AG04449 (cell line): ENCODE measurements around the gene ST3GAL2.

ENCODE experiments used
- CTCF ChIA-PET: fragments of 350-600 bp; formaldehyde crosslinking; extraction: SDS; loops from one replicate; lab custom pipeline; 2021; ENCODE audit warnings: antibody characterized with exemption; lab: Yijun Ruan, JAX
- POLR2A ChIA-PET: fragments of 400-600, 350-600 bp; formaldehyde crosslinking; extraction: SDS; loops from one replicate; lab custom pipeline; 2020; ENCODE audit warnings: antibody characterized with exemption, inconsistent platforms; lab: Yijun Ruan, JAX
- DNase-seq: peaks from one replicate; pipeline ENCODE4 v3.0.0-alpha.2; 2010; ENCODE audit warnings: low read depth, low spot score
- H3K4me3 ChIP-seq: 2 replicates; pipeline ENCODE4 v1.5.1; 2011; ENCODE audit warnings: low read depth, mild to moderate bottlenecking, control low read depth, low read length
- TF ChIP-seq, protein P1 (sequence below): IDR thresholded peaks from one replicate; pipeline ENCODE4 v1.5.1; 2011; ENCODE audit warnings: mild to moderate bottlenecking, moderate library complexity, low read length, control low read depth, inconsistent platforms; ENCODE audit not compliant: insufficient read depth; ENCODE audit errors: missing control alignments

Gene ST3GAL2

DNA sequence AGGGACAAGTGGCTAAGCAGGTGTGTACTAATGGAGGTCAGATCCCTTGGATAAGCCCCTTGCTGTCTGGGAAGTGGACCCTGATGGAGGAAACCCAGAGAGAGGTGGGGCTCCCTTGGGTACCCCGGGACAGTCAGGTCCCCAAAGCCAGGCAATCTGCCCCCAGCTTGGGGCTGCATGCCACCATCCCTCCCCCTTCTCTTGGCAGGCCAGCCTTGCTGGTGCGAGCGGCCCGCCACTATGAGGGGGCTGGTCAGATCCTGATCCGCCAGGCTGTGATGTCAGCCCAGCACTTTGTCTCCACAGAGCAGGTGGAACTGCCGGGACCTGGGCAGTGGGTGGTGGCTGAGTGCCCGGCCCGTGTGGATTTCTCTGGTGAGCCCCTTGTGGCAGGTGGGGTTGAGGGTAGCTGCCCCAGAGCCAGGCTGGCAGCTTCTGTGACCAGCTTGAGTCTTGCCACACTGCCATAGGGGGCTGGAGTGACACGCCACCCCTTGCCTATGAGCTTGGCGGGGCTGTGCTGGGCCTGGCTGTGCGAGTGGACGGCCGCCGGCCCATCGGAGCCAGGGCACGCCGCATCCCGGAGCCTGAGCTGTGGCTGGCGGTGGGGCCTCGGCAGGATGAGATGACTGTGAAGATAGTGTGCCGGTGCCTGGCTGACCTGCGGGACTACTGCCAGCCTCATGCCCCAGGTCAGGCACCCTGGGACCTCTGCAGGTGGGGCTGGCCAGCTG lies 35.6 kb upstream of the ST3GAL2 start:
- ChIA-PET POLR2A (no interaction called here), CTCF (interaction anchor here (1.6 kb wide), 1 partner anchor 80 kb away, joined by 5 read pairs; no protein-coding TSS in a partner anchor)
- H3K4me3 ChIP-seq, result no peak overlapping the region
- DNase-seq, result no peak
- TF ChIP-seq, protein P1, sequence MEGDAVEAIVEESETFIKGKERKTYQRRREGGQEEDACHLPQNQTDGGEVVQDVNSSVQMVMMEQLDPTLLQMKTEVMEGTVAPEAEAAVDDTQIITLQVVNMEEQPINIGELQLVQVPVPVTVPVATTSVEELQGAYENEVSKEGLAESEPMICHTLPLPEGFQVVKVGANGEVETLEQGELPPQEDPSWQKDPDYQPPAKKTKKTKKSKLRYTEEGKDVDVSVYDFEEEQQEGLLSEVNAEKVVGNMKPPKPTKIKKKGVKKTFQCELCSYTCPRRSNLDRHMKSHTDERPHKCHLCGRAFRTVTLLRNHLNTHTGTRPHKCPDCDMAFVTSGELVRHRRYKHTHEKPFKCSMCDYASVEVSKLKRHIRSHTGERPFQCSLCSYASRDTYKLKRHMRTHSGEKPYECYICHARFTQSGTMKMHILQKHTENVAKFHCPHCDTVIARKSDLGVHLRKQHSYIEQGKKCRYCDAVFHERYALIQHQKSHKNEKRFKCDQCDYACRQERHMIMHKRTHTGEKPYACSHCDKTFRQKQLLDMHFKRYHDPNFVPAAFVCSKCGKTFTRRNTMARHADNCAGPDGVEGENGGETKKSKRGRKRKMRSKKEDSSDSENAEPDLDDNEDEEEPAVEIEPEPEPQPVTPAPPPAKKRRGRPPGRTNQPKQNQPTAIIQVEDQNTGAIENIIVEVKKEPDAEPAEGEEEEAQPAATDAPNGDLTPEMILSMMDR, result no peak

DNA sequence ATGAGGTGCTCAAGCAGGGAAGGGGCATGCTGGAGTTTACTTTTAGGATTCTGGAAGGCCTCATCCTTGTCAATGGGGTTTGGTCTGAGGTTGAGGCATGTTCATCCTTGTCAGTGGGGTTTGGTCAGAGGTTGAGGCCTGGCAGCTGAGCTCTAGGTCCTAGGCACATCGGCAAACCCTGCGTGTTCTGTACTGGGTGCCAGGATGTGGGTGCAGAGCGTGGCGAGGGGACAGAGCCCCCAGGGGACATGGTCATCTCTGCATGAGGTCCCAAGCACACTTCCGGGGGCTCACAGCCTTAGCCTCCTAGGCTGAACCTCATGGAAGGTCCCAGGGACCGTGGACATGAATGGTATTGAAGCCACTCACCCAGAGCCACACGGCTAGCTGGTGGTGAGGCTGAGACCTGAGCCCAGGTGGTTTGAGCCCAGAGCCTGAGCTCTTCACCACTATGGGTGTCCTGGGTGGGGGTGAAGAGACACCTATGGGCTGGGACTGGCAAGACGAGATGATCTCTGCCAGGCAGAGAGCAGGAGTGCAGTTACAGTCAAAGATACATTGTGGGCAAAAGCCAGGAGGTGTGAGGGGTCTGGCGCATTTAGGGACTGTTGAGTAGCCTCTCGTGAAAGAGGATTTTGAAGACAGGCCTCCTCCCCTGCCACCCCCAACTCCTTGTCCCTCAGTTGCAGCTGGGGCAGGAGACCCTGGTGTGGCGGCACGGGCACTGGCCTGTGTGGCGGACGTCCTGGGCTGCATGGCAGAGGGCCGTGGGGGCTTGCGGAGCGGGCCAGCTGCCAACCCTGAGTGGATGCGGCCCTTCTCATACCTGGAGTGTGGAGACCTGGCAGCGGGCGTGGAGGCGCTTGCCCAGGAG lies 34.8 kb upstream of the ST3GAL2 start:
- CTCF ChIA-PET, result interaction anchor here (0.8 to 1.6 kb wide), 2 partner anchors 79 to 93 kb away, joined by 3 to 5 read pairs; no protein-coding TSS in a partner anchor
- TF ChIP-seq, protein P1, result no peak
- DNase-seq, result no peak
- no peak overlapping the region for H3K4me3 ChIP-seq
- POLR2A ChIA-PET, result no interaction called here

DNA sequence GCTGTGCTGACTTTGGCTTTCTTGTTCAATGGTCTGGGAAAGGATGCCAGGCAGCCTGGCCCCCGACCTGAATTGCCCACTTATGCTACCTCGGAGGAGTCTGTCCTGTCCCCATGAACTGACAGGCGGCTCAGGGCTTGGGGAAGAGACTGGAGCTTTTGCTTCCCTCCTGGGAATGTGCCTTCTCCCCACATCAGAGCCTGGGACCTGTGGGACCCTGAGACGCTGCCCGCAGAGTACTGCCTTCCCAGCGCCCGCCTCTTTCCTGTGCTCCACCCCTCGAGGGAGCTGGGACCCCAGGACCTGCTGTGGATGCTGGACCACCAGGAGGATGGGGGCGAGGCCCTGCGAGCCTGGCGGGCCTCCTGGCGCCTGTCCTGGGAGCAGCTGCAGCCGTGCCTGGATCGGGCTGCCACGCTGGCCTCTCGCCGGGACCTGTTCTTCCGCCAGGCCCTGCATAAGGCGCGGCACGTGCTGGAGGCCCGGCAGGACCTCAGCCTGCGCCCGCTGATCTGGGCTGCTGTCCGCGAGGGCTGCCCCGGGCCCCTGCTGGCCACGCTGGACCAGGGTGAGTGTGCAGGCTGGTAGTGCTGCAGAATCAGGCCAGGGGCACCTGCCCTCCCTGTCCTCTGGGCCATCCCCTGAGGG lies 34.0 kb upstream of the ST3GAL2 start:
- ChIA-PET CTCF (interaction anchor here (0.8 to 1.6 kb wide), 3 partner anchors 11 to 93 kb away, joined by 3 to 5 read pairs (median 4); no protein-coding TSS in a partner anchor), POLR2A (no interaction called here)
- DNase-seq, result no peak

DNA sequence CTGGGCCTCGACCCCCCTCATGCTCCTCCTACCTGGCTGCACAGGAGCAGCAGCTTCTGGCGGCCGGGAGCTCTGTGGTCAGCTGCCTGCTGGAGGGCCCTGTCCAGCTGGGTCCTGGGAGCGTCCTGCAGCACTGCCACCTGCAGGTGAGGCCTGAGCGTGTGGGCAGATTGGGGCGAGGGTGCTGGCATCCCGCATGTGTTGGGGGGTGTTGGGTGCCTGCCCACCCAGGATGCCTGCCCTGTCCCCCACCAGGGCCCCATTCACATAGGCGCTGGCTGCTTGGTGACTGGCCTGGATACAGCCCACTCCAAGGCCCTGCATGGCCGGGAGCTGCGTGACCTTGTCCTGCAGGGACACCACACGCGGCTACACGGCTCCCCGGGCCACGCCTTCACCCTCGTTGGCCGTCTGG lies 32.0 kb upstream of the ST3GAL2 start:
- POLR2A ChIA-PET, result interaction anchor here (1.2 kb wide), 1 partner anchor 98 kb away, joined by 4 read pairs; no protein-coding TSS in a partner anchor
- no peak overlapping the region for H3K4me3 ChIP-seq
- DNase-seq, result no peak
- TF ChIP-seq, protein P1, result peak; percentile 65
- CTCF ChIA-PET, result interaction anchor here (0.6 to 2.2 kb wide), 10 partner anchors 8 to 109 kb away, joined by 3 to 8 read pairs (median 4); partner anchors contain the start of gene FCSK

More for the DNA sequence above, 34.0 kb upstream of the ST3GAL2 start:
- TF ChIP-seq, protein P1, result no peak
- H3K4me3 ChIP-seq, result no peak overlapping the region

DNA sequence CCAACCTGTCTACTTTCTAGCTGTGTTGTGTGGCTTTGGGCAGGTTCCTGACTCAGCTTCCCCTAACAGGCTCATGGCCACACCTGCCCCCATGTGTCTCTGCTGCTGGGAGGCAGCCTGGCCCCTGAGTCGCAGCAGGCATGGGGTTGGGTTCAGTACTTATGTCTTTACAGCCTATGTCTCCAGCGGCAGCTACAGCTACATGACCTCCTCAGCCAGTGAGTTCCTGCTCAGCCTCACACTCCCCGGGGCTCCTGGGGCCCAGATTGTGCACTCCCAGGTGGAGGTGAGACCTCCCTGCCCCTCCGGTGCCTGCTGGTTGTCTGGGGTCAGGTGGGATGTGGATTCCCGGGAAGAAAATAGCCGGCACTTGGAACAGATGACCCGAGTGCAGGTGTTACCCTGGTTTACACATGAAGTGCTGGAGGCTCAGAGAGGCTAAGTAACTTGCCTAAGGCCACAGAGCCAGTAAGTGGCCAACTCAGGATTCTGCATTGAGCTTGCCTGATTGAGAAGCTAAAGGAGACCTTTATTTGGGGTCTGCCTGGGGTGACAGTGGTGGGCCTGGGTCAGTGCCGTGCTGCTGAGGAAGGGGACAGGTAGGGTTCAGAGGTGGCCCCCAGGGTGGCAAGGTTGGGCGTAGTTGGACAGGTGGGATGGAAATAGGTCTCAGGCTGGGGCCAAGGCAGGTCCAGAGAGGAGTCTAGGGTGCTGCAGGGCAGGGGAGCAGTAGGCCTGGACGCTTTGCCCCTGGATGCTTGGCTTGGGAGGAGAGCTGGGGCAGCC lies 31.4 kb upstream of the ST3GAL2 start:
- ChIA-PET CTCF (interaction anchor here (0.6 to 2.2 kb wide), 10 partner anchors 8 to 108 kb away, joined by 3 to 8 read pairs (median 4); partner anchors contain the start of gene FCSK), POLR2A (no interaction called here)
- no peak for DNase-seq
- H3K4me3 ChIP-seq, result no peak overlapping the region
- TF ChIP-seq, protein P1, result no peak
